A673 (cell line): ENCODE data around the gene LCP2. TPM values are rescaled to one million over a fixed set of nuclear protein-coding genes. Genes with fewer than 3 reads are reported as not detected.

ENCODE experiments used
- BruUV-seq: library from RNA; stranded (reverse); fragments of 400-500 nt; replicated peaks from 2 replicates; lab custom pipeline; 2021; lab: Mats Ljungman, UMichigan
- CTCF ChIA-PET: fragments of 300-600 bp; sonication (Branson Sonifier 250); formaldehyde crosslinking; loops from one replicate; lab custom pipeline; 2022; ENCODE audit warnings: antibody characterized with exemption; lab: Charles Lee
- POLR2A ChIA-PET: fragments of 300-600 bp; sonication (Branson Sonifier 250); formaldehyde crosslinking; loops from one replicate; lab custom pipeline; 2022; ENCODE audit warnings: antibody characterized with exemption; ENCODE audit not compliant: low non-redundant PET; lab: Charles Lee
- DNase-seq: peaks from one replicate; pipeline ENCODE4 v3.0.0-alpha.2; 2015; ENCODE audit warnings: low spot score
- H3K27ac ChIP-seq: fragments of 200-600 bp; sonication (generic); 2 replicates; pipeline ENCODE4 v1.5.1; 2016; ENCODE audit warnings: mixed run types, low read depth, mild to moderate bottlenecking, mixed read lengths, antibody characterized with exemption, low read length; ENCODE audit not compliant: poor library complexity, severe bottlenecking
- H3K27me3 ChIP-seq: fragments of 200-600 bp; sonication (generic); replicated peaks from 2 replicates; pipeline ENCODE4 v1.6.1; 2017; ENCODE audit warnings: mixed run types, low read depth, mild to moderate bottlenecking, mixed read lengths, antibody characterized with exemption, low read length; ENCODE audit not compliant: insufficient read depth, poor library complexity
- H3K36me3 ChIP-seq: fragments of 200-600 bp; sonication (generic); 2 replicates; pipeline ENCODE4 v1.6.1; 2016; ENCODE audit warnings: mixed run types, mild to moderate bottlenecking, mixed read lengths, antibody characterized with exemption, low read length; ENCODE audit not compliant: insufficient read depth, poor library complexity, severe bottlenecking
- H3K4me1 ChIP-seq: fragments of 200-600 bp; sonication (generic); 2 replicates; pipeline ENCODE4 v1.6.1; 2017; ENCODE audit warnings: mixed run types, mild to moderate bottlenecking, mixed read lengths, antibody characterized with exemption, low read length; ENCODE audit not compliant: insufficient read depth, poor library complexity, severe bottlenecking
- H3K4me3 ChIP-seq: fragments of 200-600 bp; sonication (generic); 2 replicates; pipeline ENCODE4 v1.5.1; 2016; ENCODE audit warnings: low read depth, mixed run types, mild to moderate bottlenecking, mixed read lengths, low read length; ENCODE audit not compliant: poor library complexity, severe bottlenecking
- H3K9me3 ChIP-seq: fragments of 200-600 bp; sonication (generic); 2 replicates; pipeline ENCODE4 v1.6.1; 2016; ENCODE audit warnings: mixed run types, low read depth, mild to moderate bottlenecking, mixed read lengths, antibody characterized with exemption, low read length; ENCODE audit not compliant: poor library complexity, severe bottlenecking
- CTCF ChIP-seq: fragments of 300-800, 200-600 bp; sonication (generic); conservative IDR thresholded peaks from 2 replicates; pipeline ENCODE4 v1.5.1; 2017; ENCODE audit warnings: low read depth, mild to moderate bottlenecking, antibody characterized with exemption, low read length, moderate library complexity, mixed read lengths
- EZH2 ChIP-seq: fragments of 200-600 bp; sonication (generic); IDR thresholded peaks from 2 replicates; pipeline ENCODE4 v1.6.1; 2017; ENCODE audit warnings: borderline replicate concordance, low read depth, mild to moderate bottlenecking, mixed read lengths, antibody characterized with exemption, low read length; ENCODE audit not compliant: poor library complexity, severe bottlenecking
- intact Hi-C: fragments of 100-400 bp; cut with micrococcal nuclease; formaldehyde crosslinking; loops from one replicate; pipeline ENCODE4 v1.10.0; 2022; ENCODE audit not compliant: unreplicated experiment
- total RNA-seq: library from RNA; stranded (reverse); gene quantifications from 2 replicates; pipeline ENCODE4 v1.2.3, GENCODE V29; 2021

Gene LCP2
- total RNA-seq, 1 experiment from 2014 or later, result not detected

- BruUV-seq, result no TSS peak
- Histone ChIP-seq H3K27me3 (no peaks in the 10 kb centered on the region), H3K9me3 (no peaks in the 10 kb centered on the region), H3K36me3 (no peaks in the 10 kb centered on the region), H3K27ac (no peak overlapping the region), H3K4me3 (no peak overlapping the region), H3K4me1 (peaks cover 42% of the 10 kb centered on the region)
- TF ChIP-seq EZH2, result no peak
- TF ChIP-seq CTCF, result no peak
- intact Hi-C loops, result no loop called here
- DNase-seq, result no peak
- CTCF ChIA-PET, result no interaction called here
- POLR2A ChIA-PET, result interaction anchor here (0.6 kb wide), 1 partner anchor 63 kb away, joined by 4 read pairs; no protein-coding TSS in a partner anchor
These were observed 31.9 kb upstream of the LCP2 start for GRCh38 chr5:170329524-170329923.

GRCh38 chr5:170327829-170328228 is 30.3 kb upstream of the LCP2 start:
- H3K4me3 ChIP-seq, result no peak overlapping the region
- TF ChIP-seq EZH2 (no peak), CTCF (no peak)
- H3K36me3 ChIP-seq, result no peaks in the 10 kb centered on the region
- intact Hi-C loops, result no loop called here
- H3K4me1 ChIP-seq, result peaks cover 25% of the 10 kb centered on the region
- no peak overlapping the region for H3K27ac ChIP-seq
- no TSS peak for BruUV-seq
- H3K27me3 ChIP-seq, result no peaks in the 10 kb centered on the region
- CTCF ChIA-PET, result no interaction called here
- DNase-seq, result no peak
- no peaks in the 10 kb centered on the region for H3K9me3 ChIP-seq
- POLR2A ChIA-PET, result no interaction called here

GRCh38 chr5:170327168-170327567 is 29.6 kb upstream of the LCP2 start:
- POLR2A ChIA-PET, result no interaction called here
- Histone ChIP-seq H3K9me3 (no peaks in the 10 kb centered on the region), H3K4me3 (no peak overlapping the region), H3K4me1 (peaks cover 18% of the 10 kb centered on the region), H3K27ac (no peak overlapping the region), H3K27me3 (no peaks in the 10 kb centered on the region), H3K36me3 (no peaks in the 10 kb centered on the region)
- no TSS peak for BruUV-seq
- CTCF ChIA-PET, result no interaction called here
- DNase-seq, result no peak
- intact Hi-C loops, result no loop called here
- TF ChIP-seq CTCF, result no peak
- no peak for TF ChIP-seq EZH2
